ENCODE results near the gene LMO1. TPM values are rescaled to one million over a fixed set of nuclear protein-coding genes. Genes with fewer than 3 reads are reported as not detected.
A peak's percentile ranks its signal among the peaks of the same experiment; 100 is the strongest.

Gene LMO1
- total RNA-seq: not detected in 2 replicates

GRCh38 chr11:8263769-8264410 is at the start of gene LMO1:
Gene LMO1 (minus strand): TSS chr11:8263878. CDS start chr11:8263362, 516 bp downstream.
- intact Hi-C loops (cut with micrococcal nuclease): loop anchor here (1.0 to 10.0 kb wide), 2 partner anchors 39 to 259 kb away; no protein-coding TSS in a partner anchor
- Mint-ChIP-seq H3K9me3 (no peaks in the 10 kb centered on the region), H3K27ac (no peak within 1 kb of the TSS), H3K4me1 (peaks cover 8% of the 10 kb centered on the region), H3K4me3 (peak within 1 kb of the TSS; percentile 67), H3K36me3 (ENCODE audit: low read depth) (no peaks in the 10 kb centered on the region), H3K27me3 (peaks cover 72% of the 10 kb centered on the region)
- peak; percentile 92 for DNase-seq

DNA sequence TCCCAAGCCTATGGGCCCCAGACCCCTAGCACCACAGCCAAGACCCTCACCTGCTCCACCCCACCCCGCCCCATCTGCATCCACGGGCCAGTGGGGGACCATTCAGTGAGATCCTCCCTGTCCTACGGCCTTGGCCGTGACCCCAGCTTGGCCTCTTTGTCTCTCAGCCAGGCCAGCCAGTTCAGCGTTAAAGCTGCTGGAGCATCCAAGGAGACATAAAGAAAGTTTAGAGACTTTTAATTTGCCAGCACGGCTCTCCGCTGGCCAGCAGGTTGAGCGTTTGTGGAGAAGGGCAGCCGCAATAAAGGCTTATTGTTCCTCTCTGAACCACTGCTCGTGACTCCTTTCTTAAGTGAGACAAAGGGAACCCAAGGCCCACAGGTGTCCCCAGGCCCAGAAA is 49.3 kb upstream of the LMO1 start:
- H3K36me3 Mint-ChIP-seq (ENCODE audit: low read depth): no peaks in the 10 kb centered on the region
- no peaks in the 10 kb centered on the region for H3K4me1 Mint-ChIP-seq
- no peak for DNase-seq
- no peak overlapping the region for H3K27ac Mint-ChIP-seq
- H3K9me3 Mint-ChIP-seq: no peaks in the 10 kb centered on the region
- no peak overlapping the region for H3K4me3 Mint-ChIP-seq
- H3K27me3 Mint-ChIP-seq: no peaks in the 10 kb centered on the region
- intact Hi-C loops (cut with micrococcal nuclease): no loop called here

DNA sequence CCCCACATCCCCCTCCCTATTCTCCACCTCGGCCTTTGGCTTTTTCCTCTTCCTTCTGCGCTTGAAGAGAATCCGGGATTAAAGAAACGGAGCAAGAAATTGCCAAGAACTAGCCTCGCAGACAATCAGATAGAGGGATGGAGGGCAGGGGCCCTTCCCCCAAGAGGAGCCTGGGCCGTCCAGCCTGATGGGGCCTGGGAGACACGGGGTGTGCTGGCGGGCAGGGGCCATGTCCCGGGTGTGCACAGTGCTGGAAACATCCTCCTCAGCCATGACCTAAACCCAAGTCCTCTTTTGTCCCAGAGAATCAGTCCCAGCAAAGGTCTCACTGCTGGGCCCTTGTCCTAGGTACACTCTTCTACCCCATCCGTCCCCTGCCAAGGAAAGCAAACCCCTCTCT is 47.7 kb upstream of the LMO1 start:
- intact Hi-C loops (cut with micrococcal nuclease): no loop called here
- no peak for DNase-seq
- Mint-ChIP-seq H3K27me3 (no peaks in the 10 kb centered on the region), H3K27ac (no peak overlapping the region), H3K4me3 (no peak overlapping the region), H3K4me1 (no peaks in the 10 kb centered on the region), H3K36me3 (ENCODE audit: low read depth) (no peaks in the 10 kb centered on the region), H3K9me3 (no peaks in the 10 kb centered on the region)

DNA sequence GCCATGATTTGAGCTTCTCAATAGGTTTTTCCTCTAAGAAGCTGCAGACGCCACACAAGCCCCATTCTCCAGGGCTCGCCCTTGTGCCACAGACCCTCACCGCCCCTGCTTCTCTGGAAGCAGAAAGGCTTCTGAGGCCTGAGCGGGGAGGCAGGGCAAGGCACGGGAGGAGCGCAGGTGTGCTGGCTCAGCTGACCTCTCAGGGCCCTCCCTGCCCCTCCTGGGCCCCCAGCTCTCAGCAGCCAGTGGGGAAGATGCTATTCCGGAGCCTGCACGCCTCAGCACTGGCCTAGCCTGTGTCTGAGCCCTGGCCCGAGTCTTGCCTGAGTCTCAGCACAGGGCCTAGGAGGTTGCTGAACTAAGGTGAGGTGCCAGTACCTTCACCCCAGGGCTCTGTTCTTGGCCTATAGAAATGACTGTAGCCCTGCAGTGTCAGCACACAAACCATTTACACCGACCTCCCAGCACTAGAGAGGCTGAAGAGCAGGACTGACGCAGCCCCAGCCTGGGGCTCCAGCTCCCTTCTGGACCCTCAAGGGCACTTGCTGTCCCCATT is 47.1 kb upstream of the LMO1 start:
- H3K36me3 Mint-ChIP-seq (ENCODE audit: low read depth): no peaks in the 10 kb centered on the region
- H3K27ac Mint-ChIP-seq: no peak overlapping the region
- DNase-seq: no peak
- no peak overlapping the region for H3K4me3 Mint-ChIP-seq
- no peaks in the 10 kb centered on the region for H3K4me1 Mint-ChIP-seq
- intact Hi-C loops (cut with micrococcal nuclease): no loop called here
- H3K9me3 Mint-ChIP-seq: no peaks in the 10 kb centered on the region
- H3K27me3 Mint-ChIP-seq: no peaks in the 10 kb centered on the region

DNA sequence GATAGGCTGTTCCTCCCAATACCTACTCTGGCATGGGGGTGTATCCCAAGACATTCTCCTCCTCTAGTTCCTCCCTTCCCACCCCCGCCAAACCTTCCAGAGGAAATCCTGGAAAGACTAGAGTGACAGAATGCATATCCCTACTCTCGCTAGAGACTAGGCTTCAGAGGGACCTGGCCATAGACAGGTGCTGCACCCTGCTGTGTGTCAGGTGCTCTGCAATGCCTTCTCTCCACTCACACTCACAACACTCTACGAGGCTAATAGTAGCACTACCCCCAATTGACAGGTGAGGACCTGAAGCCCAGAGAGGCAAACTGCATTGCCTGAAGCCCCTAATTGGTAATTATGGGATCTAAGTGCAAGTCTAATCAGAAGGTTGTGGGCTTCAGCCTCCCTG is 46.2 kb upstream of the LMO1 start:
- no peak overlapping the region for H3K4me3 Mint-ChIP-seq
- intact Hi-C loops (cut with micrococcal nuclease): no loop called here
- no peaks in the 10 kb centered on the region for H3K36me3 Mint-ChIP-seq (ENCODE audit: low read depth)
- no peaks in the 10 kb centered on the region for H3K9me3 Mint-ChIP-seq
- no peaks in the 10 kb centered on the region for H3K27me3 Mint-ChIP-seq
- no peak for DNase-seq
- no peaks in the 10 kb centered on the region for H3K4me1 Mint-ChIP-seq
- no peak overlapping the region for H3K27ac Mint-ChIP-seq

- no peak overlapping the region for H3K27ac Mint-ChIP-seq
- H3K4me1 Mint-ChIP-seq: no peaks in the 10 kb centered on the region
- H3K27me3 Mint-ChIP-seq: no peaks in the 10 kb centered on the region
- H3K4me3 Mint-ChIP-seq: no peak overlapping the region
- H3K9me3 Mint-ChIP-seq: no peaks in the 10 kb centered on the region
- intact Hi-C loops (cut with micrococcal nuclease): no loop called here
- no peaks in the 10 kb centered on the region for H3K36me3 Mint-ChIP-seq (ENCODE audit: low read depth)
- DNase-seq: no peak
Observed at GRCh38 chr11:8309311-8309710, 45.6 kb upstream of the LMO1 start.

GRCh38 chr11:8307601-8308000 is 43.9 kb upstream of the LMO1 start:
- Mint-ChIP-seq H3K9me3 (no peaks in the 10 kb centered on the region), H3K27ac (no peak overlapping the region), H3K4me3 (no peak overlapping the region), H3K4me1 (no peaks in the 10 kb centered on the region), H3K27me3 (peaks cover 2% of the 10 kb centered on the region), H3K36me3 (ENCODE audit: low read depth) (no peaks in the 10 kb centered on the region)
- intact Hi-C loops (cut with micrococcal nuclease): no loop called here
- DNase-seq: no peak

DNA sequence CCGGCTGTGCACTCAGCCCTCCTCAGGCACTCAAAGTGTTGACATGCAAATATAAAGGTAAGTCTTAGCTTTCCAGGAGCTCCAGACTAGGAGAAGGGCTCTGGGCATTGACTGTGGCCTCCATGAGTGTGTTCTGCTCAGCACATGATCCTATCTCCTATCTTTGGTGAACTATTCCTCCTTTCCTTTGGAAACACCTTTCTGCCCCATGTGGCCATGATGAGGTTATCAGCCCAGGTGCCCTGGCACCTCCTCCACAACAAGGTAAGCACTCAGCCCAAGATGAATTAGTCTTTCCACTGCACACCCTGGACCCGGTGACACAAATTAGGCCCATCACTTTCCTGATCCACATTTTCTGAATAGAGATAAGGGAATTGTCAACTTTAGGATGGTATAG is 37.9 kb upstream of the LMO1 start:
- intact Hi-C loops (cut with micrococcal nuclease): no loop called here
- Mint-ChIP-seq H3K27ac (no peak overlapping the region), H3K36me3 (ENCODE audit: low read depth) (no peaks in the 10 kb centered on the region), H3K4me1 (no peaks in the 10 kb centered on the region), H3K4me3 (no peak overlapping the region), H3K27me3 (peaks cover 6% of the 10 kb centered on the region), H3K9me3 (no peaks in the 10 kb centered on the region)
- DNase-seq: no peak

DNA sequence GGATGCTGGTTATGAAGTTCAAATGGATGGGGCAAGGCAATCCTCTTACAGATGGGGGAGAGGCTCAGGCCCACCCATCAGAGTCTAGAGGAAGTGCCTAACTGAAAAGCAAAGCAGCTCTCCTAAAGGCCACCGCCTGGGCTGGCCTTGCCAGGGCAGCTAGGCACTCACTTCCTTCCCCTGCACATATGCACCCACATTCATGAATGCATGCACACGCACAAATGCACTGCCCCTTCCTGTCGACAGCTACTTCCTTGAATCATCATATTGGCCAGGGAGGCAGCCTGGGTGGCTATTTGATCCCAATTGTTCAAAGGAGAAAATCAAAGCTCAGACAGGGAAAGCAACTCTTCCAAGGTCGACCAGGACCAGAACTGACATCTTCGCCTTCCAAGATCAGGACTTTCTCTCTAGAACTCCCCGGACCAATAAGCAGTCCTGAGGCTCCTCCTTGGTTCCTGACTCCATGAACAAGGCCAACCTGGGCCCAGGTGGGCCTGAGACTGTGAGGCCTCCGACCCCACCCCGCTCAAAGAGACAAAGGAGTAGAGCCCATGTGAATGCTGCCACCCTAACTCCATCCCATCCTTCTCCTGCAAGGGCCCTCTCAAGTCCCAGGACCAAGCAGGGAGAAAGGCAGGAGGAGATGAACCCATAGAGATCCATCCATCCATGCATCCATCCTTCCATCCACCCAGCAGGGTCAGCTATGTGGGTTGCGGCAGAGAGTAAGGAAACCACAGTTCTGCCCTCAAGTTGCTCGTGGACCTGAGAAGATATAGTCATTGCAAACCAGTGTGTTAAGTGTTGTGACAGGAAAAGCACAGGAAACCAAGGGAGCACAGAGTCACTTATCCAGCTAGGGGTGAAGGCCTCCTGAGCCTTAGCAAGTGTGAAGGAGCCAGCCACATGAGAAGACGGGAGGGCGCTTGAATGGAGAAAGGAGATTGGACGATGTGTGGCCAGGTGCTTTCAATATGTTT is 35.4 kb upstream of the LMO1 start:
- Mint-ChIP-seq H3K4me1 (no peaks in the 10 kb centered on the region), H3K9me3 (no peaks in the 10 kb centered on the region), H3K27me3 (peaks cover 6% of the 10 kb centered on the region), H3K4me3 (no peak overlapping the region), H3K36me3 (ENCODE audit: low read depth) (no peaks in the 10 kb centered on the region), H3K27ac (no peak overlapping the region)
- intact Hi-C loops (cut with micrococcal nuclease): no loop called here
- no peak for DNase-seq

- Mint-ChIP-seq H3K4me1 (no peaks in the 10 kb centered on the region), H3K4me3 (no peak overlapping the region), H3K9me3 (no peaks in the 10 kb centered on the region), H3K27me3 (peaks cover 4% of the 10 kb centered on the region), H3K36me3 (ENCODE audit: low read depth) (no peaks in the 10 kb centered on the region), H3K27ac (no peak overlapping the region)
- intact Hi-C loops (cut with micrococcal nuclease): no loop called here
- DNase-seq: no peak
Observed at GRCh38 chr11:8297781-8298440, 34.2 kb upstream of the LMO1 start.

- no peak overlapping the region for H3K4me3 Mint-ChIP-seq
- no peaks in the 10 kb centered on the region for H3K4me1 Mint-ChIP-seq
- DNase-seq: no peak
- H3K36me3 Mint-ChIP-seq (ENCODE audit: low read depth): no peaks in the 10 kb centered on the region
- peaks cover 4% of the 10 kb centered on the region for H3K27me3 Mint-ChIP-seq
- H3K27ac Mint-ChIP-seq: no peak overlapping the region
- no peaks in the 10 kb centered on the region for H3K9me3 Mint-ChIP-seq
- intact Hi-C loops (cut with micrococcal nuclease): no loop called here
Observed at GRCh38 chr11:8296872-8297271, 33.2 kb upstream of the LMO1 start.

DNA sequence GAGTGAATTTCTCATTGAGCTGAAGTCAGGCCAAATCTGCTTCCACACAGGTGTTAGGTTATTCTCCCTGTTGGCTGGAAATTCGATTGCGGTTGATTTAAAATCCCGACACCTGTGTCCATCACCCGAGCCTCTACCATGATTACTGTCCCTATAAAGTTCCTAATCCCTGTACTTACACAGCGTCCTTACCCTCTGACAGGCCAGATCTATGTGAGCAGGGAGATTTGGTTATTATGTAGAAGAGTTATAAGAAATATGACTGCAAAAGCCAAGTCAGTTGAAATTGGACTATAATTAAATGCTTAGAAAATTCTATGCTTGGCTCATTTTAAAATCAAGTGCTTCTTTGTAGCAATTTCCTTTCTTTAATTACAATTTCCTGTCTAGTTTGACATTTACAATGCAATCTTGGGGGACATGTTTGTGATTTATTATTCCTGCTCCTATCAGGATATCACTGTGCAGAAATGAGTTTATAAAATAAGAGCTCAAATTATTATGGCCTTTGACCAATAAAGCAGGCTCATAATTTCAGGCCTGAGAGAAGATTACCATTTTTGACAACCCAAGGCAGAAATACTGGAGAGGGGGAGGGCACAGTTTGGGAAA is 32.5 kb upstream of the LMO1 start:
- Mint-ChIP-seq H3K4me1 (no peaks in the 10 kb centered on the region), H3K27me3 (peaks cover 4% of the 10 kb centered on the region), H3K9me3 (no peaks in the 10 kb centered on the region), H3K4me3 (no peak overlapping the region), H3K27ac (no peak overlapping the region), H3K36me3 (ENCODE audit: low read depth) (no peaks in the 10 kb centered on the region)
- no peak for DNase-seq
- intact Hi-C loops (cut with micrococcal nuclease): no loop called here

DNA sequence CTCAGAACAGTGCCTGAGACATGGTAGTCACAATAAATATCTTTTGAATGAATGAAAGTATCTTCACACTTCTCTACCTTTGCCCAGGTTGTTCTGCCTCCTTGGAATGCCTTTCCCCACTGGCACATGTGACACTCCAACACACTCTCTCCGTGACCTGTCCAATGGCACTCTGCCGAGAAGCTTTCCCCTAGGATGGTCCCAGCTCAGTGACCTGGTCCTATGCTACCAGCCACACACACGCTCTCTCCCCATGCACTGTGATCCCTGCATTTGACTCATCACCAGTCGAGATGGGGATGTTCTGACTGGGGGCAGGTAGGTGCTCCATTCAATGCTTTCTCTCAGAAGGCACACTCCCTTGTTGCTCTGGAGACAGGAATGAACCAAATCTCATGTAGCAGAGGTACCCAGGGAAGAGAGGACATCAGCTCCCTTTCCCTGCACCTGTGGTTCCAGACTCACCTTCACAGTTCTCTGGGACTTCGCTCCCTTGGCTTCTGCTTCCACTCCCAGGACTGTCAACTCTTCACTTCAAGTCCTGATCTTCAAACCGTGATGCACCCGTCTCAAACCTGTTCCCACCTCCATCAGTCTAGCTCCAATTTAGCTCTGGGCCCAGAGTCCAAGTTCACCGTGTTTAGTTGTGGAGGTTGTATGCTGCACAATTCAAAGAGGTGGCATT is 30.7 kb upstream of the LMO1 start:
- H3K27me3 Mint-ChIP-seq: peaks cover 3% of the 10 kb centered on the region
- DNase-seq: no peak
- no peaks in the 10 kb centered on the region for H3K36me3 Mint-ChIP-seq (ENCODE audit: low read depth)
- no peak overlapping the region for H3K27ac Mint-ChIP-seq
- intact Hi-C loops (cut with micrococcal nuclease): no loop called here
- H3K4me1 Mint-ChIP-seq: no peaks in the 10 kb centered on the region
- H3K9me3 Mint-ChIP-seq: no peaks in the 10 kb centered on the region
- no peak overlapping the region for H3K4me3 Mint-ChIP-seq

Measured in activated CD4-positive, alpha-beta T cell treated with anti-CD3 and anti-CD28 coated beads, Interleukin-2, amount 10 ng/mL, durations not matched to agents 24 days and 14 days (primary cell).